ENCODE results near the gene COPZ2.

DNA sequence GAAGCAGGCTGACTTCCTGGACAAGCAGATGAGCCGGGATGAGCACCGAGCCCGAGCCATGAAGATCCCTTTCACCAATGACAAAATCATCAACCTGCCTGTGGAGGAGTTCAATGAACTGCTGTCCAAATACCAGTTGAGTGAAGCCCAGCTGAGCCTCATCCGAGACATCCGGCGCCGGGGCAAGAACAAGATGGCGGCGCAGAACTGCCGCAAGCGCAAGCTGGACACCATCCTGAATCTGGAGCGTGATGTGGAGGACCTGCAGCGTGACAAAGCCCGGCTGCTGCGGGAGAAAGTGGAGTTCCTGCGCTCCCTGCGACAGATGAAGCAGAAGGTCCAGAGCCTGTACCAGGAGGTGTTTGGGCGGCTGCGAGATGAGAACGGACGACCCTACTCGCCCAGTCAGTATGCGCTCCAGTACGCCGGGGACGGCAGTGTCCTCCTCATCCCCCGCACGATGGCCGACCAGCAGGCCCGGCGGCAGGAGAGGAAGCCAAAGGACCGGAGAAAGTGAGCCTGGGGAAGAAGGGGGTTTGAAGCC, 21.6 kb upstream of the COPZ2 start:
- TF ChIP-seq, protein P1, sequence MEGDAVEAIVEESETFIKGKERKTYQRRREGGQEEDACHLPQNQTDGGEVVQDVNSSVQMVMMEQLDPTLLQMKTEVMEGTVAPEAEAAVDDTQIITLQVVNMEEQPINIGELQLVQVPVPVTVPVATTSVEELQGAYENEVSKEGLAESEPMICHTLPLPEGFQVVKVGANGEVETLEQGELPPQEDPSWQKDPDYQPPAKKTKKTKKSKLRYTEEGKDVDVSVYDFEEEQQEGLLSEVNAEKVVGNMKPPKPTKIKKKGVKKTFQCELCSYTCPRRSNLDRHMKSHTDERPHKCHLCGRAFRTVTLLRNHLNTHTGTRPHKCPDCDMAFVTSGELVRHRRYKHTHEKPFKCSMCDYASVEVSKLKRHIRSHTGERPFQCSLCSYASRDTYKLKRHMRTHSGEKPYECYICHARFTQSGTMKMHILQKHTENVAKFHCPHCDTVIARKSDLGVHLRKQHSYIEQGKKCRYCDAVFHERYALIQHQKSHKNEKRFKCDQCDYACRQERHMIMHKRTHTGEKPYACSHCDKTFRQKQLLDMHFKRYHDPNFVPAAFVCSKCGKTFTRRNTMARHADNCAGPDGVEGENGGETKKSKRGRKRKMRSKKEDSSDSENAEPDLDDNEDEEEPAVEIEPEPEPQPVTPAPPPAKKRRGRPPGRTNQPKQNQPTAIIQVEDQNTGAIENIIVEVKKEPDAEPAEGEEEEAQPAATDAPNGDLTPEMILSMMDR (IDR thresholded peaks at IDR 0.05): no peak
- TF ChIP-seq POLR2A (IDR thresholded peaks at IDR 0.05): no peak

Data from testis (tissue), 2 donors.